ENCODE measurements around the gene TRPV4.

Gene TRPV4

DNA sequence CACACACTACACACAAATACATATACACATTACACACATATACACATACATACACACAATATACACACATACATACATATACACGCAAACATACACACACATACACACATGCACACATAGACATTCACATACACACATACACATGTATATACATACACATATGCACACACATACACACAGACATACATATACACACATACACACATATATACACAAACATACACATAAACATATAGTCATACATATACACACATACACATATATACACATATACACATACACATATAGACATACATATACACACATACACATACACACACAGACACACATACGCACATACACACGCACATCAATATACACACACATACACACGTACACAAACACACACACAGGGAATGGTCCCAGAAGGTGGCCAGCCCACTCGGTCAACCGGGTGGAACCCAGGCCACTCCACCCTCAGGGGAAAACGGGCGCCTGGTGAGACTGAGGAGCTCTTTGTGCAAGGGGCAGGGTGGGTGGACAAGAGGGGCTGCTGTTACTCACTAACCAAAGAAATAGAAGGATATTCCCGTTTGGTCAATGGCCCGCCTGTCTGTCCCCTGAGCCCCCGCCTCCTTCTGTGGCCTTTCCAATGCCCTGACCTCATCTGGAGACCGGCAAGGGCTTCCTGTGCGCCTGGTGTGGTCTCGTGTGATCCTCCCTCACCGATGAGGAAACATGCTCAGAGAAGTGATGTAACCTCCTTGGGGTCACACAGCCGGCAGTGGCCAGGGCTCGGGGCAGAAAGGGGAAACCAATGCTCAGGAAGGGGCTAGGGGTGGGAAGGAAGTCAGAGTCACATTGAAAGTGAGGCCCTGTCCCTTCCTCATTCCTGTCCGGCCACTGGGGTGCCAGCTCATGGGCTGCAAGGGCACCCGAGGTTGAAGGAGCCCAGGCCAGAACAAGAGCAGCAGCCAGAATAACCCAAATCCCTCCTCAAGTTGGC is 5.3 kb downstream of the TRPV4 start:
- DNase-seq: no peak

DNA sequence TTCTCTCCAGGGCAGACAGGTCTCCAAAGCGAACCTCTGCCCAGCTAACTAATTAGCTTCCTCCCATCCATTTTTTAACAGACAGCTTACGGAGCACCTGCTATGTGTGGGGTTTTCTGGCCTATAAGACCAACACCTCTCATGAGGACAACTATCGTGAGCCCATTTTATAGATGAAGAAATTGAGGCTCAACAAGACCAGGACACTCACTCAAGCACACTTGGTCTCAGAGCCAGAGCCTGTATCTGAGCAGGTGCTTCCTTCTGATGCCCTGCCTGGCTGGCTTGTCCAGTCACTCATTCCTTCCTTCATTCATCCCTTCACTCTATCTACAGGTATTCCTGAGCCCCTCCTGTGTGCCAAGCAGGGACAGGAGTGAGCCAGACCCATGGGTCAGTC is 6.1 kb downstream of the TRPV4 start:
- no peak for DNase-seq

DNA sequence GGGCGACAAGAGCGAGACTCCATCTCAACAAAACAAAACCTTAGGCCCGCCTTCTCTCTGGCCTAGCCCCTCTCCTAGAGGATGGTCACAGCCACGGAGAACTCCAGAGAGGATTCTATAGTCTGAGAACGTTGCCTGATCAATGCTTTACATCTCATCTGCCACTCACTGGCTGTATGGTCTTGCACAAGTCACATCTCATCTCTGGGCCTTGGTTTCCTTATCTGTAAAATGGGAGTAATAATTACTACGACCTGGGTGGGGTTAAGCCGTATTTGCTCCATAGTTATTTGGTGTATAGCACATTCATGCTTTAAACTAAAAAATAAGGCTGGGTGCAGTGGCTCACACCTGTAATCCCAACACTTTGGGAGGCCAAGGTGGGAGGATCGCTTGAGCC is 8.5 kb downstream of the TRPV4 start:
- no peak for DNase-seq

DNA sequence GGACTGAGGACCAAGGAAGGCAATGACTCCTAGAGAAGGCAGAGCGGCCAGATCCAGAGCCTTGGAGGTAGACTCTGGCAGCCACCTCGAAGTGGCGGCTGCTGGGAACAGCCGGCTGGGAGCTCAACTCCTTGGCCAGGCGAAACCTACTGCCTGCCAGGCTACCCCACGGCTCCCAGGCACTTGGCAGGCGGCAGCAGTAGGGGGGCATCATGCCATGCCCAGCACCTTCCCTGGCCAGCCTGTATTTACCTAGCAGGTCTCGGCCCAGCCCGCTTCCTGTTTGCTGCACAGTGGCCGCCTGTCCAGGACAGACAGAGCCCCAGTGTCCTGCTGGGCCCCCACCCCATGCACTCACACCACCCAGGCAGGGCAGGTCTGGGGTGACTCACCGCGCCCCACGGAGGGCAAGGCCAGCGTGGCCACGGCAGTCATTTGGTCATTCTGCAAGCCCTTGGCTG is 10.2 kb downstream of the TRPV4 start:
- DNase-seq: no peak

DNA sequence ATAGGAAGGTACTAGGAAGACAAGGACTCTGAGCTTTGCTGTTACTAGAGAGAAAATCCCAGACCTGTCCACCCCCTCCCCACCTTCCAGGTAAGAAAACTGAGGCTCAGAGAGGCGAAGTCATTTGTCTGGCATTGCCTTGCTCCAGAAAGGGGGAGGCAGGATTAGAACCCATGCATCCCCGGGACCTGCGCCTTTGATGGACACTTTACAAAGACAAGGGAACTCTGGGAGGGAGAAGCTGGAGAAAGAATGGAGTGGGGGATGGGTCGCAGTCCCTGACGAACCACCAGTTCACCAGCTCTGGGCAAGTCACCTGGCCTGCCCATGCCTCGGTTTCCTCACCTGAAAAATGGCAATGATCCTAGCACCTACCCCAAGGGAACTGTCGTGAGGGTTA is 10.8 kb downstream of the TRPV4 start:
- DNase-seq: no peak

DNA sequence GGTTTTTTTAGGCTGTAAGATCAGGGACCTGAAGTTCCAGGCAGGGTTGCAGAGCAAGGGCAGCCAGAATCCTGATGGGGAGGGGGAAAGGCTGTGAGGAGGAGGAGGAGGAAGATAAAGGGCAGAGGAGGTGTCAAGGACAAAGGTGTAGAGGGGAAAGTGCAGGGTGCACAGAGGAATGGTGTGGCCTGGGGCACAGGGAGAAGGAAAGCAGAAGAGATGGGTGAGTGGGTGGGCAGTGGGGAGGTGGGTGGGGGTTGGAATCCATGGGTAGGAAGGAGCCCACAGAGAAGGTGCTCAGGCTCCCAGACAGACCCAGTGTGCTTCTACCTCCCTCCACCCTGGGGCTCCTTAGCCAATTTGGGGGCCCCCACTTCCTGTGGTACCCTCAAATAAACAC is 11.2 kb downstream of the TRPV4 start:
- no peak for DNase-seq

- no peak for DNase-seq
Observed at GRCh38 chr12:109820816-109821381, 12.3 kb downstream of the TRPV4 start.

GRCh38 chr12:109818905-109819500 is 14.2 kb downstream of the TRPV4 start:
- no peak for DNase-seq

DNA sequence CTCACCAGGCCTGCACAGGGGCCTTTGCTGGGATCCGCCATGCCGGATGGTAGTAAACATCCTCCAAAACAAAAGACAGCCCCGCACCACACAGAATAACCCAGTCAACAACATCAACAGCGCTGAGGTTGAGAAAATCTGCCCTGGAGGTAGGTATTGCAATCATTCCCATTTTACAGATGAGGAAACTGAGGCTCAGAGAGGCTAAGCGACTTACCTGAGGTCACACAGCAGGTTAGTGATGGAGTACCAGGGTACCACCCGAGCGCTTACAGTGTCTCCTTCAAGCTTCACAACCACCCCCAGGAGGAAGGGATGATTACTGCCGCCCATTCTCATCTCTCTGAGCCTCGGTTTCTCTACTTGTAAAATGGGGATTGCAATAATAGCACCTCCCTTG is 14.9 kb downstream of the TRPV4 start:
- DNase-seq: no peak

- no peak for DNase-seq
Observed at GRCh38 chr12:109817627-109818231, 15.5 kb downstream of the TRPV4 start.

DNA sequence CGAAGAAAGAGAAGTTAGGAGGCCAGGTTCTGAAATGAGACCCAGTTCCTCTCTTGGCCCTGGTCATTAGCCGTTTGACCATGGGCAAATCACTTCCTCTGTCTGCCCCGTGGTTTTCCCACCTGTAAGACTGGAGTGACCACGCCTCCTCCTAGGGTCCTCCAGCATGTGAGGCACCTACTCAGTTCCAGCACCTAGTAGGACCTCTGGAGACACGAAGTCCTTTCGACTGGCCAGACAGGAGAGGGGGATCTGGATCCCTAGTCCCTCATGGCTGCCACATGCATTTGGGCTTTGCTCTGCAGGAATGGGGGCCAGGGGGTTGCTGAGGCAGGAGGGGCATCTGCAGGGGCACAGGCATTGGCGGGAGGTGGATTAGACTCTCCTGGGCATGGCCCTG is 16.3 kb downstream of the TRPV4 start:
- no peak for DNase-seq

DNA sequence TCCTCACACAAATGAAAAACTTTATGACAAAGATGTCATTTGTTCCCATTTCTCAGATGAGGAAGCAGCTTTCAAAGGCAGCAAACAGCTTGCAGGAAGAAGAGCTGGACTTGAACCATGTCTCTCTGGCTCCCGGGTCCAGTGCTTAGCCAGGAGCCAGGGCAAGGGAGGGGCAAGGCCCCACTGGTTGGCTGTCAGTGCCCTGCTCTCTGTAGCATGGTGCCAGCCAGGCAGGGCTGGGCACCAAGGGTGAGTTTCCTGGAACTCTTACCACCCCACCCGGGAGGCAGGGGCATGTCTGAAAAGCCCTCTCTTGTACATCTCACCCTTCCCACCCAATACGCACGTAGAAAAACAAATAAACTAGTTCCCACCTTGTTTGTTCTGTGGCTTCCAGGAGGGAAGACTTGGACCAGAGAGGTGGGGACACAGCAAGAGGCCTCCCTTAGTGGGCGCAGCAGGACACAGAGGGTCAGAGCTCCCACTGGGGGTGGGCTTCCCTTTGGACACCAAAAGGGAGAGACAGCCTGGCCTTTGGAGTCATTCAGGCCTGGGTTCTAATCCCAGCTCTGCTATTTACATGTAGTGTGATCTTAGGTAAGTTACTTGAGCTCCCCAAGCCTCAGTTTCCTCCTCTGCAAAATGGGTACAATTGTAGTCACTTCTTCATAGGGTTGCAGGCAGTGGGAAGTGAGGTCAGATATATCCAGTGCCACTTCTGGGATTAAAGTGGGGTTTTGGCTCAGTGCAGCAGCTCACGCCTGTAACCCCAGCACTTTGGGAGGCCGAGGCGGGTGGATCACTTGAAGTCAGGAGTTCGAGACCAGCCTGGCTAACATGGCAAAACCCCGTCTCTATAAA is 17.2 kb downstream of the TRPV4 start:
- DNase-seq: no peak

GRCh38 chr12:109815225-109815624 is 18.0 kb downstream of the TRPV4 start:
- no peak for DNase-seq

- DNase-seq: no peak
Observed at GRCh38 chr12:109814600-109815150, 18.5 kb downstream of the TRPV4 start.

GRCh38 chr12:109813810-109814416 is 19.3 kb downstream of the TRPV4 start:
- DNase-seq: no peak

DNA sequence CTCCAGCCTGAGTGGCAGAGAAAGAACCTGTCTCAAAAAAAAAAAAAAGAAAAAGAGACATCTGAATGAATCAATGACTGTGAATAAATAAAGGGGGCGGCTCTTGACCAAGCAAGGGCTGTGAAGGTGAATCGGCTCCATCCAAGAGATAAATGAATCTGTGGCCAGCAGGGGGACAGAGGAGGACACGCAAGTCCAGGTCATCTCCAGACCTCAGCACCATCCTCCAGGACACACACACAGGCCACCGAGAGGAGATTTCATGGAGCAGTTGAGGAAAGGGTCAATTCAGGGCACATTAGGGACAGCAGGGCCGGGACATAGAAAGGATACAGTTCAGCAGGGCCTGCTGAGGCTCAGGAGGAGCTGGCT is 21.6 kb downstream of the TRPV4 start:
- DNase-seq: no peak

DNA sequence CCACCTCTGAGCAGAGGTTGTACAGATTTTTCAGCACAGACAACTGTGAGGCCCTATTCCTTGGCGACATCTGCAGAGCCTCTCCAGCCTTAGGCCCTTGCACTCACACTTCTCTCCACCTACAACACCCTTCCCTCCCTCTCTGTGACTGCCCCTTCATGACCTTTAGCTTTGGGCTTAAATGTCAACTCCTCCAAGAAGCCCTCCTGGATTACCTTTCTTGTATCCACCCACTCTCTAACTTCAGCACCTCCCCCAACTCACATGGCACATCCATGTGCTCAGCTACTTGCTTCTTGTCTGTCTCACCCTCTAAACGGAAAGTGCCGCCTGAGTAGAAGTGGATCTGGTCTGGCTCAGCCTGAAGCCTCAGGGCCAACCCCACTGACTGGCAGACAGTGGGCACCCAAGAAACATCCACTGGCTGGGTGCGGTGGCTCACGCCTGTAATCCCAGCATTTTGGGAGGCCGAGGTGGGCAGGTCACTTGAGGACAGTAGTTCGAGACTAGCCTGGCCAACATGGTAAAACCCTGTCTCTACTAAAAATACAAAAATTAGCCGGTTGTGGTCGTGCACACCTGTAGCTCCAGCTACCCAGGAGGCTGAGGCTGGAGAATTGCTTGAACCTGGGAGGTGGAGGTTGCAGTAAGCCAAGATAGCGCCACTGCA is 22.1 kb downstream of the TRPV4 start:
- DNase-seq: no peak

- no peak for DNase-seq
Observed at GRCh38 chr12:109808876-109809646, 24.1 kb downstream of the TRPV4 start.

GRCh38 chr12:109807954-109808643 is 25.1 kb downstream of the TRPV4 start:
- no peak for DNase-seq

Data from GDM1 (cell line).